Skeletal muscle tissue (tissue), 4 donors: ENCODE data around the gene PCDHGB7. TPM values are rescaled to one million over a fixed set of nuclear protein-coding genes. Genes with fewer than 3 reads are reported as not detected.
"Not testable (repeated sequence)": the region's sequence is repeated elsewhere in the genome, so short reads cannot be mapped to it uniquely, and the experiment has no call there.

Source experiments
- H3K27ac ChIP-seq: one replicate; pipeline ENCODE4 v1.7.0; 2013; ENCODE audit warnings: mild to moderate bottlenecking, low read depth, low read length, inconsistent platforms
- H3K27me3 ChIP-seq, 3 donors: one replicate each; pipeline ENCODE4 v1.7.0; 2013; ENCODE audit warnings: low read length in 3 of 3; ENCODE audit not compliant: control insufficient read depth in 3 of 3, insufficient read depth in 3 of 3
- H3K36me3 ChIP-seq, 3 donors: one replicate each; pipeline ENCODE4 v1.7.0; 2013; ENCODE audit warnings: low read length in 3 of 3; ENCODE audit not compliant: control insufficient read depth in 3 of 3, insufficient read depth in 3 of 3
- H3K4me1 ChIP-seq, 3 donors: one replicate each; pipeline ENCODE4 v1.7.0; 2013; ENCODE audit warnings: low read length in 3 of 3, mild to moderate bottlenecking in 3 of 3; ENCODE audit not compliant: control insufficient read depth in 3 of 3, insufficient read depth in 3 of 3
- H3K4me3 ChIP-seq, 3 donors: one replicate each; pipeline ENCODE4 v1.7.0; 2013; ENCODE audit warnings: low read length in 3 of 3
- H3K9ac ChIP-seq, 3 donors: one replicate each; pipeline ENCODE4 v1.7.0; 2013; ENCODE audit warnings: low read length in 3 of 3, mild to moderate bottlenecking in 3 of 3, moderate library complexity in 2 of 3, low read depth in 1 of 3
- H3K9me3 ChIP-seq, 3 donors: one replicate each; pipeline ENCODE4 v1.7.0; 2013; ENCODE audit warnings: low read length in 3 of 3; ENCODE audit not compliant: control insufficient read depth in 3 of 3
- total RNA-seq: library from RNA; depleted of rRNA; stranded (reverse); fragments of >200 nt; gene quantifications from one replicate; pipeline ENCODE4 v1.2.3, GENCODE V29; 2014
- donor health status: Osteomylitis.

The PCDHGB7 gene
- 7.3 TPM for total RNA-seq

DNA sequence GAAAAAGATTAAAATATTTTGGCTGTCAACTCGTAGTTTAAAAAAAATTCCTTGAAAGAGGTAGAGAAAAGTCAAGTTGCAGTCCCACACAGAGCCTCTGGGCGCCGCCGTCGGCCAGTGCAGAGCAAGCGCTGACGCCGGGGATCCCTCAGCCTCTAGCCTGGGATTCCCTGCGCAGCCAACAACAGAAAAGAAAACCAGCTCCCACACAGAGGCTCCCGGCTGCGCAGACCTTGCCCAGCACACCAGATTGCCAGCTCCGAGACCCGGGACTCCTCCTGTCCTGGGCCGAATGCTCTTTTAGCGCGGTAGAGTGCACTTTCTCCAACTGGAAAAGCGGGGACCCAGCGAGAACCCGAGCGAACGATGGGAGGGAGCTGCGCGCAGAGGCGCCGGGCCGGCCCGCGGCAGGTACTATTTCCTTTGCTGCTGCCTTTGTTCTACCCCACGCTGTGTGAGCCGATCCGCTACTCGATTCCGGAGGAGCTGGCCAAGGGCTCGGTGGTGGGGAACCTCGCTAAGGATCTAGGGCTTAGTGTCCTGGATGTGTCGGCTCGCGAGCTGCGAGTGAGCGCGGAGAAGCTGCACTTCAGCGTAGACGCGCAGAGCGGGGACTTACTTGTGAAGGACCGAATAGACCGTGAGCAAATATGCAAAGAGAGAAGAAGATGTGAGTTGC lies at the start of gene PCDHGB7:
Gene PCDHGB7, plus strand, starts transcription at position 184 of the 679 bp plus-strand sequence. Its CDS starts 183 bp downstream, at position 367.
- H3K27ac ChIP-seq = peak within 1 kb of the TSS; percentile 62
- peaks cover 3 to 20% (median 7%) of the 10 kb centered on the region in 3 donors for H3K36me3 ChIP-seq
- H3K9ac ChIP-seq = peak within 1 kb of the TSS; percentile 65 to 76 (median 66)
- peak within 1 kb of the TSS; percentile 68 to 76 (median 73) for H3K4me3 ChIP-seq
- not testable (repeated sequence) for H3K27me3 ChIP-seq
- peaks cover 24 to 39% (median 30%) of the 10 kb centered on the region in 3 donors for H3K9me3 ChIP-seq
- H3K4me1 ChIP-seq = peaks cover 0 to 29% (median 21%) of the 10 kb centered on the region in 3 donors

DNA sequence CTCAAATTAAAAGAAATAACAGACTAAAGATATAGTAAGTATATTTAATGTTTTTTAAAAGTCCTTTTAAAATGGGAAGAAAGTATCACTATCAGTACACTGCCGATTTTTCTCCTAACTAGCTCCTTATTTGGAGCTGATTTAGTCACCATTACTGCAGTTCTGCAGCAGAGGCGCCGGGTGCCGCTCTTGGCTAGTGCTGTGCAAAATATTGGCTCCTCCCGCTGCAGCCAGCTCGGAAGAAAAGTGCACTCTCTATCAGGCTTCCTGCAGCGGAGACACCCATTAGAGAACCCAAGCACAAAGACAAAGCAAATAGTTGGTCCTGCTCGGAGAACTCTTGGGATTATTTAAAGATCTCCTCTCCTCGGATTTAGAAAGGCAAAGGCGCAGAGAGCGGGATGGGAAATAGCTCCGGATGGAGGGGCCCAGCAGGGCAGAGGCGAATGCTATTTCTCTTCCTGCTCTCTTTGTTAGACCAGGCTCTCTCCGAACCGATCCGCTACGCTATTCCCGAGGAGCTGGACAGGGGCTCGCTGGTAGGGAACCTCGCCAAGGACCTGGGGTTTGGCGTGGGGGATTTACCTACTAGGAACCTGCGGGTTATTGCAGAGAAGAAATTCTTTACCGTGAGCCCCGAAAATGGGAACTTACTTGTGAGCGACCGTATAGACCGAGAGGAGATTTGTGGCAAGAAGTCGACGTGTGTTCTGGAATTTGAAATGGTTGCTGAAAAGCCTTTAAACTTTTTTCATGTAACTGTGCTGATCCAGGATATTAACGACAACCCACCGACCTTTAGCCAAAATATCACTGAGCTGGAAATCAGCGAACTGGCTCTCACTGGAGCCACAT lies 47.3 kb upstream of the PCDHGB7 start, which contains the start of gene PCDHGB3:
Gene PCDHGB3, plus strand, starts transcription at position 249 of the 855 bp plus-strand sequence. Its CDS starts 153 bp downstream, at position 402.
- Histone ChIP-seq H3K4me3 (peak within 1 kb of the TSS; percentile 55 to 61 (median 58)), H3K27me3 (peaks cover 16 to 18% (median 17%) of the 10 kb centered on the region in 3 donors), H3K27ac (no peak within 1 kb of the TSS), H3K36me3 (peaks cover 0 to 14% (median 5%) of the 10 kb centered on the region in 3 donors), H3K9ac (peak within 1 kb of the TSS; percentile 34 to 54 (median 42)), H3K9me3 (peaks cover 30 to 44% (median 32%) of the 10 kb centered on the region in 3 donors), H3K4me1 (peaks cover 0 to 11% (median 0%) of the 10 kb centered on the region in 3 donors)

DNA sequence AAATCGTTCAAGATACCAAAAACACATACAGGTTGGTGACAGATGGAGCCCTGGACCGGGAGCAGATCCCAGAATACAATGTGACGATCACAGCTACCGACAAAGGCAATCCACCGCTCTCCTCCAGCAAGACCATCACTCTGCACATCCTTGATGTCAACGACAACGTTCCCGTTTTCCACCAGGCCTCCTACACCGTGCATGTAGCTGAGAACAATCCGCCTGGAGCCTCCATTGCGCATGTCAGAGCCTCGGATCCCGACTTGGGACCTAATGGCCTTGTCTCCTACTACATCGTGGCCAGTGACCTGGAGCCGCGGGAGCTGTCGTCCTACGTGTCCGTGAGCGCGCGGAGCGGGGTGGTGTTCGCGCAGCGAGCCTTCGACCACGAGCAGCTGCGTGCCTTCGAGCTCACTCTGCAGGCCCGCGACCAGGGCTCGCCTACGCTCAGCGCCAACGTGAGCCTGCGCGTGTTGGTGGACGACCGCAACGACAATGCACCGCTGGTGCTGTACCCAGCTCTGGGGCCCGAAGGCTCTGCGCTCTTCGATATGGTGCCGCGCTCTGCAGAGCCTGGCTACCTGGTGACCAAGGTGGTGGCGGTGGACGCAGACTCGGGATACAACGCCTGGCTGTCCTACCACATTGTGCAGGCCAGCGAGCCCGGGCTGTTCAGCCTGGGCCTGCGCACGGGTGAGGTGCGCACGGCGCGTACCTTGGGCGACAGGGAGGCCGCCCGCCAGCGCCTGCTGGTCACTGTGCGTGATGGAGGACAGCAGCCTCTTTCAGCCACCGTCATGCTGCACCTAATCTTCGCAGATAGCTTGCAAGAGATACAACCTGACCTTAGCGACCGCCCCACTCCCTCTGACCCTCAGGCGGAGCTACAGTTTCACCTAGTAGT lies 45.7 kb upstream of the PCDHGB7 start:
- H3K4me1 ChIP-seq = peaks cover 0 to 11% (median 0%) of the 10 kb centered on the region in 3 donors
- no peak overlapping the region for H3K27ac ChIP-seq
- H3K9me3 ChIP-seq = peaks cover 21 to 41% (median 28%) of the 10 kb centered on the region in 3 donors
- peaks cover 0 to 10% (median 2%) of the 10 kb centered on the region in 3 donors for H3K36me3 ChIP-seq
- H3K27me3 ChIP-seq = peaks cover 9 to 17% (median 10%) of the 10 kb centered on the region in 3 donors
- H3K4me3 ChIP-seq = peak overlapping the region; percentile 33 to 41 (median 36)
- H3K9ac ChIP-seq = no peak overlapping the region

DNA sequence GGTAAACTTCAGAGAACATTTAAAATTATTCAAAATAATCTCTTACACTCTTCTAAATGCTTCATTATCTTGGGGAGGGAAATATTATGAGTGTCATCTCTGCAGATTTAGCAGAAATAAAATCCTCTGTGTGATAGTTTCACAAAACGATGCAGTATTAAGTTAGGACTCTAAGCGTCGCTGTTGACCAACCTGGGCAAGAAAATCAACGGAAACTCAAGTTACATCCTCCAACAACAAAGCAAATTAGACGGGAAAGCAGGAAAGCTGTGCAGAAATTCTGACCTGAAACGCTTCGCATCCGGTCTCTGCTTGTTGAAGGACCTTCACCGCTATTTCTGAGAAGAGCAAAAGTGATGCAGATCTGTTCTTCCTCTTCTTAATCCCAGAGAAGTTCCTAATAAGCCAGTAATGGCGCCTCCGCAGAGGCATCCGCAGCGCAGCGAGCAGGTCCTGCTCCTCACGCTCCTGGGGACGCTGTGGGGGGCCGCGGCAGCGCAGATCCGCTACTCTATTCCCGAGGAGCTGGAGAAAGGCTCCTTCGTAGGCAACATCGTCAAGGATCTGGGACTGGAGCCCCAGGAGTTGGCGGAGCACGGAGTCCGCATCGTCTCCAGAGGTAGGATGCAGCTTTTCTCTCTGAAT lies 43.7 kb upstream of the PCDHGB7 start, which contains the start of gene PCDHGA6:
Gene PCDHGA6, plus strand, starts transcription at position 219 of the 645 bp plus-strand sequence. Its CDS starts 193 bp downstream, at position 412.
- Histone ChIP-seq H3K27me3 (peaks cover 9 to 17% (median 10%) of the 10 kb centered on the region in 3 donors), H3K9me3 (peaks cover 21 to 41% (median 26%) of the 10 kb centered on the region in 3 donors), H3K9ac (peak within 1 kb of the TSS in 1 of 3 donors; percentile 33), H3K4me1 (peaks cover 0 to 11% (median 0%) of the 10 kb centered on the region in 3 donors), H3K27ac (no peak within 1 kb of the TSS), H3K36me3 (peaks cover 0 to 10% (median 2%) of the 10 kb centered on the region in 3 donors), H3K4me3 (peak within 1 kb of the TSS; percentile 57 to 63 (median 61))

DNA sequence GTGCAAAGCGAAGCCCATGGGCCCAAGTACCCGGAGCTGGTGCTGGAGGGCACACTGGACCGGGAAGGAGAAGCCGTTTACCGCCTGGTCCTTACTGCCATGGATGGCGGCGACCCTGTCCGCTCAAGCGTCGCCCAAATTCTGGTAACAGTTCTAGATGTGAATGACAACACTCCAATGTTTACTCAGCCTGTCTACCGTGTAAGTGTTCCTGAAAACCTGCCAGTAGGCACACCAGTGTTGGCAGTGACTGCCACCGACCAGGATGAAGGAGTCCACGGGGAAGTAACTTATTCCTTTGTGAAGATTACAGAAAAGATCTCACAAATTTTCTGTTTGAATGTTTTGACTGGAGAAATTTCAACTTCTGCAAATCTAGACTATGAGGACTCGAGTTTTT lies 42.9 kb upstream of the PCDHGB7 start:
- Histone ChIP-seq H3K9me3 (peaks cover 21 to 41% (median 24%) of the 10 kb centered on the region in 3 donors), H3K27ac (no peak overlapping the region), H3K27me3 (peaks cover 9 to 17% (median 10%) of the 10 kb centered on the region in 3 donors), H3K36me3 (peaks cover 0 to 10% (median 2%) of the 10 kb centered on the region in 3 donors), H3K9ac (no peak overlapping the region), H3K4me1 (peaks cover 0 to 11% (median 0%) of the 10 kb centered on the region in 3 donors), H3K4me3 (peak overlapping the region; percentile 41 to 61 (median 57))

DNA sequence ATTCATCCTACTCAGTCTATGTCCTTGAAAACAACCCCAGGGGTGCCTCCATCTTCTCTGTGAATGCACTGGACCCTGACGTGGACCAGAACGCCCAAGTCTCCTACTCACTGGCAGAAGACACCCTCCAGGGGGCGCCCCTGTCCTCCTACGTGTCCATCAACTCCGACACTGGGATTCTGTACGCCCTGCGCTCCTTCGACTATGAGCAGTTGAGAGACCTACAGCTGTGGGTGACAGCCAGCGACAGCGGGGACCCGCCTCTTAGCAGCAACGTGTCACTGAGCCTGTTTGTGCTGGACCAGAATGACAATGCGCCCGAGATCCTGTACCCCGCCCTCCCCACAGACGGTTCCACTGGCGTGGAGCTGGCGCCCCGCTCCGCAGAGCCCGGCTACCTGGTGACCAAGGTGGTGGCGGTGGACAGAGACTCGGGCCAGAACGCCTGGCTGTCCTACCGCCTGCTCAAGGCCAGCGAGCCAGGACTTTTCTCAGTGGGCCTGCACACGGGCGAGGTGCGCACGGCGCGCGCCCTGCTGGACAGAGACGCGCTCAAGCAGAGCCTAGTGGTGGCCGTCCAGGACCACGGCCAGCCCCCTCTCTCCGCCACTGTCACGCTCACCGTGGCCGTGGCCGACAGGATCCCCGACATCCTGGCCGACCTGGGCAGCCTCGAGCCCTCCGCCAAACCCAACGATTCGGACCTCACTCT lies 41.9 kb upstream of the PCDHGB7 start:
- peaks cover 0 to 10% (median 0%) of the 10 kb centered on the region in 3 donors for H3K4me1 ChIP-seq
- H3K27me3 ChIP-seq = peaks cover 9 to 17% (median 10%) of the 10 kb centered on the region in 3 donors
- not testable (repeated sequence) for H3K9ac ChIP-seq, H3K4me3 ChIP-seq, H3K27ac ChIP-seq, H3K36me3 ChIP-seq
- H3K9me3 ChIP-seq = peaks cover 21 to 36% (median 21%) of the 10 kb centered on the region in 3 donors

DNA sequence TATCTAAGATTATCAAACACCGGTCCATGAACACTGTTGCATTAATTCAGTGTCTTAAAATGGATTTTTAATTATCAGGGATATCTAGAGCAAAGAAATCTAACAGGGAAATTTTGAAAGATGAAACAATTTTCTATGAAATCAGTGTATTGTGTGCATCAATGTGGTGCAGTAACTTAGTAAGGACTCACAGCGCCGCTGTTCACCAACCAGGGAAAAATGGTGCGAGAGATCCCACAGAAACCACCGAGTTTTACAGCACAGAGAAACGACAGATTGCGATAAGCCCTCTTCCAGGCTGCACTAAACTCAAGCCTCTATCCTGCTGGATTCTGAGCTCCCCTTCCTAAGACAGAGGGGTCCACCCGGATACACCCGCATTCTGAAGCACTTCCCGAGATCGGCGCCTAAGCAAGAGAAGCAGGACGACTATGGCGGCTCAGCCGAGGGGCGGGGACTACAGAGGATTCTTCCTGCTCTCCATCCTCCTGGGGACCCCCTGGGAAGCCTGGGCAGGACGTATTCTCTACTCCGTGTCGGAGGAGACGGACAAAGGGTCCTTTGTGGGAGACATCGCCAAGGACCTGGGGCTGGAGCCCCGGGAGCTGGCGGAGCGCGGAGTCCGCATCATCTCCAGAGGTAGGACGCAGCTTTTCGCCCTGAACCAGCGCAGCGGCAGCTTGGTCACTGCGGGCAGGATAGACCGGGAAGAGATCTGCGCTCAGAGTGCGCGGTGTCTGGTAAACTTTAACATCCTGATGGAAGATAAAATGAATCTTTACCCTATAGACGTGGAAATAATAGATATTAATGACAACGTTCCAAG lies 34.8 kb upstream of the PCDHGB7 start, which contains the start of gene PCDHGA7:
Gene PCDHGA7, plus strand, starts transcription at position 274 of the 826 bp plus-strand sequence. Its CDS starts 158 bp downstream, at position 432.
- Histone ChIP-seq H3K4me3 (peak within 1 kb of the TSS; percentile 58 to 69 (median 61)), H3K27ac (no peak within 1 kb of the TSS), H3K9me3 (peaks cover 8 to 24% (median 14%) of the 10 kb centered on the region in 3 donors), H3K4me1 (peaks cover 0 to 5% (median 0%) of the 10 kb centered on the region in 3 donors), H3K9ac (peak within 1 kb of the TSS in 1 of 3 donors; percentile 78), H3K36me3 (no peaks in the 10 kb centered on the region), H3K27me3 (peaks cover 0 to 3% (median 0%) of the 10 kb centered on the region in 3 donors)
